ENCODE measurements around the gene E4F1. TPM values are rescaled to one million over a fixed set of nuclear protein-coding genes. Genes with fewer than 3 reads are reported as not detected.
A peak's percentile ranks its signal among the peaks of the same experiment; 100 is the strongest.

The E4F1 gene
- total and polyA plus RNA-seq, 2 of the 13 experiments (the other 11 are each of a cell fraction or from before 2014, with no cell fraction given): 13.8 to 19.5 TPM

DNA sequence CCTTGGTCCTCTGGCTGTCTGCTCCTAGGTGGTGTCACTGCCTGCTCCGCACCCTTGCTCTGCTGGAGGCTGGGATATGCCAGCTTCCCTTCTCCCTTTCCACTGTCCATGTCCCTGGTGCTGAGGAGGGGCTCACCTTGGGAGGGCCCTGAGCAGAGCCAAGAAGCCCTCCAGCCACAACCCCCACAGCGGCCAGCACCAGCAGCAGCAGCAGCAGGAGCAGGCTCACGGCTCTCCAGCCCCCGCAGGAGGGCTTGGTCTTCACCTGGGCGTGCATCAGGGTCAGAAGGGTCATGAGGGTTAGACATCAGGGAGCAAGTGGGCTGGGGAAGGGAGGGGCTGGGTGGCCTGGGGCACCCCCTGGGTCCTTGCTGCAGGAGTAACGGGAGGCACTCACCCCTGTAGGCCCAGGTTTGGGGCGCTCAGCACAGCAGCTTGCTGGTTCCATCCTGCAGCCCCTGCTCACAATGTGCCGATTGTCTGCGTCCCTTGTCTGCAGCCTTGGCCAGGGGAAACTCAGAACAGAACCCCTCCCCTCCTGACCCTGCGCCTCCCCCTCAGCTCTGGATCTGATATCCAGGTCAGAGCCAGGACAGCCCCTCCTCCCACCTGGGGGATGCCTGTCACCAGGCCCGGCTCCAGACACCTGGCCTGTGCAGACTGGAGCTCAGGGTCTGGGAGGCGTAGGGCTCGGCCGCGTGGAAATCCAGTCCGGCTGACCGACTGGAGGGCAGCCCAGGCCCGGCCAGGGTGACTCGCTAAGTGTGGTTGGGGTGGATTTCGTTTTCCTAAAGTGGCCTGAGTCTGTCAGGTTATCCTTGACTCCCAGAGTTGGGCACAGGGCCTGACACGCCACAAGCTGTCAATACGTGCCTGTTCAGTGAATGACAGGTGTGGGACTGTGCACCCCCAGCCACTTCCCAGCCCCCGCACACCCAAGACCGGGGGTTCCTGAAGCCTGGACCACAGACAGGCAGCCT lies 12.7 kb upstream of the E4F1 start, which contains the start of gene BRICD5 (continued):
- TF ChIP-seq TARDBP (CRISPR knock-in tag; IDR thresholded peaks at IDR 0.05) (peak; percentile 35; the same call in 1 of the 2 replicates), ZNF891 (CRISPR knock-in tag; IDR thresholded peaks at IDR 0.05) (0 out of 2 replicates have a peak, but pooled peaks have one; percentile 25), ZNF639 (CRISPR knock-in tag; conservative IDR thresholded peaks at IDR 0.05) (no peak), ZBTB2 (CRISPR knock-in tag; IDR thresholded peaks at IDR 0.05; ENCODE audit: low read depth) (0 out of 2 replicates have a peak, but pooled peaks have one; percentile 41), ATRX (CRISPR knock-in tag; IDR thresholded peaks at IDR 0.05; ENCODE audit: borderline replicate concordance) (no peak), GATAD2A (CRISPR knock-in tag; IDR thresholded peaks at IDR 0.05) (no peak), REPIN1 (CRISPR knock-in tag; IDR thresholded peaks at IDR 0.05; ENCODE audit: borderline replicate concordance, low read depth) (0 out of 2 replicates have a peak, but pooled peaks have one; percentile 36), RAD21 (CRISPR knock-in tag; IDR thresholded peaks at IDR 0.05) (peak; percentile 5; the same call in 1 of the 2 replicates), ZNF878 (CRISPR knock-in tag; IDR thresholded peaks at IDR 0.05) (no peak), HHEX (CRISPR knock-in tag; IDR thresholded peaks at IDR 0.05) (no peak), SNAPC2 (CRISPR knock-in tag; IDR thresholded peaks at IDR 0.05) (no peak), ZNF552 (CRISPR knock-in tag; IDR thresholded peaks at IDR 0.05; ENCODE audit: borderline replicate concordance) (no peak), EED (CRISPR knock-in tag; IDR thresholded peaks at IDR 0.05) (no peak), SYNCRIP (IDR thresholded peaks at IDR 0.05; ENCODE audit: insufficient read depth, low read depth, low read length) (no peak), U2AF1 (optimal IDR thresholded peaks at IDR 0.05; ENCODE audit: low read depth, low read length) (no peak), KLF9 (CRISPR knock-in tag; IDR thresholded peaks at IDR 0.05; ENCODE audit: low read depth) (no peak), ZBTB8A (CRISPR knock-in tag; IDR thresholded peaks at IDR 0.05; ENCODE audit: borderline replicate concordance, low read depth) (no peak), KDM2A (CRISPR knock-in tag; IDR thresholded peaks at IDR 0.05; ENCODE audit: borderline replicate concordance, low read depth) (peak; percentile 84), SP5 (CRISPR knock-in tag; IDR thresholded peaks at IDR 0.05; ENCODE audit: borderline replicate concordance, low read depth) (peak; percentile 77; the same call in 1 of the 2 replicates), ZFAT (CRISPR knock-in tag; conservative IDR thresholded peaks at IDR 0.05) (no peak), ZSCAN25 (CRISPR knock-in tag; IDR thresholded peaks at IDR 0.05) (0 out of 2 replicates have a peak, but pooled peaks have one; percentile 29)
- TF ChIP-seq, protein P1, sequence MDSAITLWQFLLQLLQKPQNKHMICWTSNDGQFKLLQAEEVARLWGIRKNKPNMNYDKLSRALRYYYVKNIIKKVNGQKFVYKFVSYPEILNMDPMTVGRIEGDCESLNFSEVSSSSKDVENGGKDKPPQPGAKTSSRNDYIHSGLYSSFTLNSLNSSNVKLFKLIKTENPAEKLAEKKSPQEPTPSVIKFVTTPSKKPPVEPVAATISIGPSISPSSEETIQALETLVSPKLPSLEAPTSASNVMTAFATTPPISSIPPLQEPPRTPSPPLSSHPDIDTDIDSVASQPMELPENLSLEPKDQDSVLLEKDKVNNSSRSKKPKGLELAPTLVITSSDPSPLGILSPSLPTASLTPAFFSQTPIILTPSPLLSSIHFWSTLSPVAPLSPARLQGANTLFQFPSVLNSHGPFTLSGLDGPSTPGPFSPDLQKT (CRISPR knock-in tag; IDR thresholded peaks at IDR 0.05; ENCODE audit: borderline replicate concordance): no peak
- TF ChIP-seq, protein P2, sequence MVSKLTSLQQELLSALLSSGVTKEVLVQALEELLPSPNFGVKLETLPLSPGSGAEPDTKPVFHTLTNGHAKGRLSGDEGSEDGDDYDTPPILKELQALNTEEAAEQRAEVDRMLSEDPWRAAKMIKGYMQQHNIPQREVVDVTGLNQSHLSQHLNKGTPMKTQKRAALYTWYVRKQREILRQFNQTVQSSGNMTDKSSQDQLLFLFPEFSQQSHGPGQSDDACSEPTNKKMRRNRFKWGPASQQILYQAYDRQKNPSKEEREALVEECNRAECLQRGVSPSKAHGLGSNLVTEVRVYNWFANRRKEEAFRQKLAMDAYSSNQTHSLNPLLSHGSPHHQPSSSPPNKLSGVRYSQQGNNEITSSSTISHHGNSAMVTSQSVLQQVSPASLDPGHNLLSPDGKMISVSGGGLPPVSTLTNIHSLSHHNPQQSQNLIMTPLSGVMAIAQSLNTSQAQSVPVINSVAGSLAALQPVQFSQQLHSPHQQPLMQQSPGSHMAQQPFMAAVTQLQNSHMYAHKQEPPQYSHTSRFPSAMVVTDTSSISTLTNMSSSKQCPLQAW (CRISPR knock-in tag; IDR thresholded peaks at IDR 0.05): 0 out of 2 replicates have a peak, but pooled peaks have one; percentile 17
